NCI-H748 (cell line): ENCODE data around the gene SMYD3.

Experiments used
- DNase-seq: peaks from one replicate; lab custom pipeline; 2025; ENCODE audit not compliant: unreplicated experiment; lab: John Stamatoyannopoulos, UW

The SMYD3 gene

DNA sequence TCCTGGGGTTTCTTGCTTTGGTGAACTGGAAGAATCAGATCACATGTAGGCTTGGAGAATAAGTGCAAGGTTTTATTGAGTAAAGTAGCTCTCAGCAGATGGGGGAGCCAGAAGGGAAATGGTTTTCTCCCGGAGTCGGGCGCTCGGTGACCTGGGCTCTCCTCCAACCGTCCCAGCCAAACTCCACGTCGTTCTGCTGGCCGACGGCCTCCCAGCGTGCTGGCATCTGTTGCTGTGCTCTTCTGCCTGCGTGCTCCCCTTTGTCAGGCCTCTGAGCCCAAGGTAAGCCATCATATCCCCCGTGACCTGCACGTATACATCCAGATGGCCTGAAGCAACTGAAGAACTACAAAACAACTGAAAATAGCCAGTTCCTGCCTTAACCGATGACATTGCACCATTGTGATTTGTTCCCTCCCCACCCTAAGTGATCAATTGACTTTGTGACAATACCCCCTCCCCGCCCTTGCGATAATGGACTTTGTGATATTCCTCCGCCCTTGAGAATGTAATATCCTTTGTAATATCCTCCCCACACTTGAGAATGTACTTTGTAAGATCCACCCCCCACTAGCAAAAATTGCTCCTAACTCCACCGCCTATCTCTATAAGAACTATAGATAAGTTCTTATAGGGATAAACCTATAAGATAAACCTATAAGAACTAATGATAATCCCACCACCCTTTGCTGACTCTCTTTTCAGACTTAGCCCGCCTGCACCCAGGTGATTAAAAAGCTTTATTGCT, 88.3 kb downstream of the SMYD3 start:
- DNase-seq = no peak

- no peak for DNase-seq
These were observed 89.1 kb downstream of the SMYD3 start for GRCh38 chr1:246417813-246418564.

- DNase-seq = no peak
These were observed 89.8 kb downstream of the SMYD3 start for GRCh38 chr1:246417152-246417812.

DNA sequence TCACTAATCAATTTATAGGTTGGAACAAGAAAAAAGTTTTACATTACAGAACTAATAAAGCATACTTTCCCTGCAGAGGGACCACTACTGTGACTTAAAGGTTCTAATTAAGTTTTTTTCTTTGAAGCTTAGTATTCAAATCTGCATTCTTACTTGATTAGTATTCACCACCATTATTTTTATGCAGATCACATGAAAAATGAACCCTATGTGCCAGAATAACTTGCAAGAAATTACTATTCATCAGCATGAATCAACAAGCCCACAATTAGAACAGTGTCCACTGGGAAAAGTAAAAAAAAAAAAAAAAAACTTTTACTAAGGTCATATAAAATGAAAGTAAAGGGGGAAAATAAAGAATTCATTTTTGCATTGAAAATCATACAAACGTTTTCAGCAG, 90.8 kb downstream of the SMYD3 start:
- no peak for DNase-seq

GRCh38 chr1:246415028-246415427, 92.1 kb downstream of the SMYD3 start:
- no peak for DNase-seq

GRCh38 chr1:246413430-246413829, 93.6 kb downstream of the SMYD3 start:
- no peak for DNase-seq

GRCh38 chr1:246404078-246404477, 103.0 kb downstream of the SMYD3 start:
- no peak for DNase-seq

GRCh38 chr1:246398126-246398813, 108.8 kb downstream of the SMYD3 start:
- no peak for DNase-seq

DNA sequence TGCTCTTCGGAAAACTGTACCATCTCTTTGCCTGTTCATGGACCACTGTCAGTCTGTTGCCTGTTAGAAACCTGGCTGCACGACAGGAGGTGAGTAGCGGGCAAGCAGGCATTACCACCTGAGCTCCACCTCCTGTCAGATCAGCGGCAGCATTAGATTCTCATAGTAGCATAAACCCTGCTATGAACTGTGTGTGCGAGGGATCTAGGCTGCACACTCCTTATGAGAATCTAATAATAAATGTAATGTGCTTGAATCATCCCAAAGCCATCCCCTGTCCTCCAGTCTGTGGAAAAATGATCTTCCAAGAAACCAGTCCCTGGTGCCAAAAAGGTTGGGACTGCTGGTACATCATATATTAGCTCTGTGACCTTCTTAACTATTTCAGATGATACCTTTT, 110.0 kb downstream of the SMYD3 start:
- DNase-seq = no peak

DNA sequence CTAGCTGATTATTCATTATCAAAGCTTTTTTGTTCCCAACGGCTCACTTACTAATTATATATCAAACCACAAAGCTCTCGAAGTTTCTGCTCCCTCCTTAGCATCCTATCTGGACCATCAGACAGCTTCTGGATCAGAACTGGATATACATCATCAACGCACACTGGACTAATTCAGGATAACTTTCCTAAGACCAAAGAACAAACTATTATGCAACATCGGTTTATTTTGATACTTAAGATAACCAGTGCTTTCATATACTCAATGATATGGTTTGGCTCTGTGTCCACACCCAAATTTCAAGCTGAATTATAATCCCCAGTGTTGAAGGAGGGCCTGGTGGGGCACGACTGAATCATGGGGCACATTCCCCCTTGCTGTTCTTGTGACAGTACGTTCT, 110.8 kb downstream of the SMYD3 start:
- no peak for DNase-seq

- no peak for DNase-seq
These were observed 113.0 kb downstream of the SMYD3 start for GRCh38 chr1:246394121-246394520.

- DNase-seq = no peak
These were observed 116.2 kb downstream of the SMYD3 start for GRCh38 chr1:246390855-246391254.

GRCh38 chr1:246384616-246385015, 122.5 kb downstream of the SMYD3 start:
- DNase-seq = no peak

- no peak for DNase-seq
These were observed 123.3 kb downstream of the SMYD3 start for GRCh38 chr1:246383791-246384190.

DNA sequence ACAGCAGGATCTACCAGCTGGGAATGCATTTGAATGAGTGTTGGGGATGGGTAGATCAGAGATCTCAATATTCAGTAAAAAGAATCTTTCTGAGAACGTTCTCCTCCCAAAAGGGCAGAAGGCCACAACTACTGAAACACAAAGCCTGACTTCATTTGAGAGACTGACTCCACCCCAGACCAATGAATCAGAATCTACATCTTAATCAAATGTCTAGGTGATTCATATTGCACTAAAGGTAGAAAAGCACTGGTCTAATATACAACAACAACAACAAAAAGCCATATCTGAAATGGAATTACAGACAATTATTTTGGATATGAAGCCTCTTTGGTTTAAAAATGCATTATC, 123.9 kb downstream of the SMYD3 start:
- no peak for DNase-seq

DNA sequence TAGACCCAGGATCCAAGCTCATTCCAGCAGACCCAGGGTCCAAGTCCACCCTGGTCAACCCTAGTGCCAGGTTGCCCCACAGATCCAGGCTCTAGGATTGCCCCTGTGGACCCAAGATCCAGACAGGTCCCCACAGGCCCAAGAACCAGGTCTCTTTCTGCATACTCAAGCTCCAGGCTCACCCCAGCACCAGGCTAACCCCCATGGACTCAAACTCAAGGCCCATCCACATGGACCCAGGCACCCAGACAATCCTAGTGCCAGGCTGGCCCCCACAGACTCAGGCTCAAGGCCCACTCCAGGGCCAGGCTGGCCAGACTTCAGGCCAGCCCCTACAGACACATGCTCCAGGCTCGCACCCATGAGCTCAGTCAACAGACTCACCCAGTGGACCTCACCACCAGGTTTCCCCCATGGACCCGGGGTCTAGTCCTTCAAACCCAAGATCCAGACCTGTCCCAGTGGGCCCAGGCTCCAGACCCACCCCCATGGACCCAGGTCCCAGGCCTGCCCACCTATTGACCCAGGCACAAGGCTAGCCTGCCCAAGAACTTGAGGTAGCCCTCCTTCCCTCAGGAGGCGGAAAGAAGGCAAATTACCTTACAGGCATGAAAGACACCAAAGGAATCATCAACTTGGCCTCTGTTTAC, 124.4 kb downstream of the SMYD3 start:
- no peak for DNase-seq

- no peak for DNase-seq
These were observed 125.6 kb downstream of the SMYD3 start for GRCh38 chr1:246381452-246381851.

DNA sequence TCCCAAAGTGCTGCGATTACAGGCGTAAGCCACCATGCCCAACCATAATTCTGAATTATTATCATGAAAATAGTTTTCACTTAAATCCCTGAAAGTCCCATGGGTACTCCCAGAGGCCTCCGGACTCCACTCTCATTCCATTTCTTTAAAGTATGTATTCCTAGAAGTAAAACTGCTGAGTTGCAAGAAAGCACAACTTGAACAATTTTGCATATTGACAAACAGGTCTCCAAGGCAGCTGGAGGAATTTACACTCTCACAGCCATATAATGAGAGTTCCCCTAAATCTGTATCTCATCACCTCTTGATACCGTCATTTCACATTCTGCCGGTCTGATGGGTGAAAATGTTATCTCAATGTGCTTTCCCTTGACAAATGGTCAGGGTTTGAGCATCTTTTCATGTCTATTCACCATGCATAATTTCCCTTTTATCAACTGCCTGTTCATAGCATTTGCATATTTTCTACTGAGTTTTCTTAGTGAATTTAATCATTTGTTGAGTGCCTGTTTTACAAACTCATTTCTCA, 129.4 kb downstream of the SMYD3 start:
- no peak for DNase-seq

DNA sequence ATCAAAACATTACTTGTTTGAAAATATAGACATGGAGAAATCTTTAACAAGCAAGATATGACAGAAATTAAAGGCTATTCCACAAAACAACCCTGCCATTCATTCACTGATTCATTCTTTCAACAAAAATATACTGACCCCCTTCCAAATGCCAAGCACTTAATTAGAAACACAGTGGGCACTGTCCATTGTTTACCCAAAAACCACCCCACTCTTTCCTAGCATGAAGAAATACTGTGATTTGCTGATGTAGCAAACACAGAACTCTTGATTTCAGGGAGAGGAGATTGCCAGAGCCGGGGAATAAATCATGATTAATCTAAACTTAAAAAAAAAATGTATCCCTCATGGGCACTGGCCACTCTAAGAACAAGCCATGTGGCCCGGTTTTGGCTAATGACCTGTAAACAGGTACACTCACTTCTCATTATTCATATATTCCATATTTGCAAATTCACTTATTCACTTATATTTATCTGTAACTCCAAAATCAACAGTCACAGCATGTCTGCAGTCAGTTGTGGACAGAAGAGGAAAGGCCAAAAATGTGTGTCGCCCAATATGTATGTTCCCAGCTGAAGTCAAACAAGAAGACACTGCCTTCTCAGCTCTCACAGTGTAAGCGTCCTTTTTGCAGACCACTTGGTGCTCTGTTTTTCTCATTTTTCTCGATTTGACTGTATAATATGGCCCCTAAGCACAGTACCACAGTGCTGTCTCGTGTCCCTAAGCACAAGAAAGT, 133.1 kb downstream of the SMYD3 start:
- no peak for DNase-seq

- no peak for DNase-seq
These were observed 134.5 kb downstream of the SMYD3 start for GRCh38 chr1:246372559-246372958.
